Thyroid gland (tissue), 4 donors: ENCODE results near the gene NCAPD2.

Experiments
- CTCF ChIP-seq, 6 experiments: fragments of 200-600 bp in 3 of 6; fragments of 450-650 bp in 3 of 6; sonication (generic) in 3 of 6; IDR thresholded peaks; one replicate each; pipeline ENCODE4 v1.5.1; 2016 to 2019; ENCODE audit warnings: antibody characterized with exemption in 6 of 6, mild to moderate bottlenecking in 2 of 6, inconsistent platforms in 1 of 6, moderate library complexity in 1 of 6
- POLR2A ChIP-seq, 2 donors: fragments of 450-650 bp; IDR thresholded peaks; one replicate each; pipeline ENCODE4 v1.6.1; 2017; ENCODE audit warnings: antibody characterized with exemption in 2 of 2, mild to moderate bottlenecking in 2 of 2, moderate library complexity in 1 of 2

GRCh38 chr12:6458281-6459003 lies 35.5 kb upstream of the NCAPD2 start:
- TF ChIP-seq CTCF (IDR thresholded peaks at IDR 0.05) (no peak), POLR2A (IDR thresholded peaks at IDR 0.05) (no peak)
